ENCODE data around the gene SKIC2.
"Not testable (repeated sequence)": the region's sequence is repeated elsewhere in the genome, so short reads cannot be mapped to it uniquely, and the experiment has no call there.

Gene SKIC2

DNA sequence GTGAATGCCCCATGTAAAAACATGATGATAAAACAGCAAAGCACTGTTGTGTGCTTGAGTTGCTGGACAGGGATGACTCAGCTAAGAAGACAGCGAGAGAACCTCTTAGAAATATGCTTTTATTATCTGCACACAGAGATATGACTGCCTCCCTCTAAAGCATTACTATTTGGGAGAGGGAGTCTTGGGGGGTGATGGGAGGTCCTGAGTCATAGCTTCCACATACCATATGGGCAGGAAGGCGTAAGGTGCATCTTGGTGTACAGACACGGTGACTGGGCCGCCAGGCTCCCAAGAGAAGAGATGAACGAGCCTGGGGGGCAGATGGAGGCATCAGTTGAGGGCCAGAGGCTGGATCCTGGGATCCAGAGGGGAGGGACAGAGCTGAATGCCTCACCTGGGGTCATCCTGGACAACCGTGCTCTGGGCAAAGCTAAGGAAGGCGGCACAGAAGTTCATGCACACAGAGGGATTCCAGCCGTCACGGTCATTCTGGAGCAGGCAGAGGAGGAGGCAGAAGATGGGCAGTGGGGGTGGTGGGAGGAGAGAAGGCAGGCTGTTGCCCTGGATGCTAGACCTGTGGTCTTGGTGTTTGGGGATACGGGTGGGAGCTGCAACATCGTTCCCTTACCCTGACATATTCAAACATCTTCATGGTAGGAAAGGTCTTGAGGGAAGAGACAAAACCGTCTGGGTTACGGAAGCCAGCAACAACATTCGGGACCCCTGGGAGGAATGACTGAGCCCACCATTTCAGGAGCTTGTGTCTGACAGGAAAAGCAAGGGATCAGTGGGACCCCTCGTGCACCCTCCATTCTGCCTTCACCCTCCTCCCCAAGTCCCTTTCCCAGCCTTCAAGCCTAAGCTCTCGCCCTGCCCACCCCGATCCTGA, 11.0 kb downstream of the SKIC2 start:
- H3K4me3 ChIP-seq (ENCODE audit: low read length): no peak overlapping the region; the same call in 1 of the 2 replicates
- TF ChIP-seq ZNF274 (IDR thresholded peaks at IDR 0.05; ENCODE audit: low read depth, low read length): no peak

DNA sequence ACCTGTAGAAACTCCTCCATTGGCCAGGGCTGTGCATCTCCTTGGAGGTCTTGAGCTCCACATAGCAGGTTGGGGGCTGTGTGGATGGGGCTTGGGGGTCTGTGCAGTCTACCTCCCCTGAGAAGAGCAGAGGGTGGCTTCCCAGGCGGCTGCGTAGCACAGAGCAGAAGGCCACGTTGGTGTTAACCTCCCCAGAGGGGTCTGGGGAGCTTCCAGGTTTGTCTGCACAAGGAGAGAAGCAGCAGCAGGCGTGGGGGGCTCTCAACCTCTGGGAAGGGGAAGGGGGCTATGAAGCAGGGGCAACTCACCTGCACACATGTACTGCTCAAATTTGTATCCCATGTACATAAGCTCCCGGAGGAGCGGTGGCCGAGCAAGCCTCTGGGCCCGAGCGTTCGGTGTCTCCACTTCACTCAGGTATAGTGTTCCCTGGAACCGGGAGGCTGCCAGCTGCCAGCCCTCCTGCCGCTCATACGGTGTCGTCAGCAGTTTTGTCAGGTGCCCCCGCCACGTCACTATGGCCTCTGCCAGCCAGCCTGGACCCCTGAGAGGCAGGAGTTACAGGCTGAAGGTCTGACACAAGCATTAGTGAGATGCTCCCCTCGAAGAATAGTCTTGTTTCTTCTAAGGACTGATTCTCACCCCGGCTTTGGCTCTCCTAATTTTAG, 11.8 kb downstream of the SKIC2 start:
- no peak for TF ChIP-seq ZNF274 (IDR thresholded peaks at IDR 0.05; ENCODE audit: low read depth, low read length)
- peak overlapping the region; percentile 83 for H3K4me3 ChIP-seq (ENCODE audit: low read length)

DNA sequence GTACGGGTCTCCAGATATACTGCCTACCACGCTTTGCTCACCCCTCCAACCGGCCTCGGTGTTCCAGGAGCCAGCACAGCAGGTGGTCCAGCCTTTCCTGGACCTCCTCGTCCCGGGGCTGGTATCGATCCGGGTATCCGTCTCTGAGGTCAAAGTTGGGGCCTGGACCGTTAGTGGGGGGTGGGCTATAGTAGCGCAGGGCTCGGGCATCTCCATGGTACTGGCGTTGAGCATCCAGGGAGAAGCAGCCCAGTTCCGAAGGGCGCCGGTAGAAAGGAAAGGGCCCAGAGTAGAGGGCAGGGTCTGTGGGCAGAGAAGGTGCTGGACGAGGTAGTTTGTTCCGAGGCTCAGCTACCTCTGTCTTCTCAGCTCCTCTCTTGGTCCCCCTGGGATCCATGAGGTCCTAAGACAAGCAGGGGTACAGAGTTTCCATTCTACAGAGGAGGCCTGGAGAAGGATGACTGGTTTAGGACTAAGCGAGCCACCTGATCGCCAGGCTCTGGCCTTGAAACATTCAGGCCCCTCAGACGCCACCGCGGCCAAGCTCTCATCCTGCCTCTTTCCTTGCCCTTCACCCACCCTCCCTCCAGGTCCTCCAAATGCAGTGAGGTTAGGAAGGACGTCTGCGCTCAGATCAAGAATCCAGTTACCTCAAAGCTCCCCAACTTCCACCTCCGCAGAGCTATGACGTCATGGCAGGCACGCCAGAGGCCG, 12.5 kb downstream of the SKIC2 start:
- no peak for TF ChIP-seq ZNF274 (IDR thresholded peaks at IDR 0.05; ENCODE audit: low read depth, low read length)
- H3K4me3 ChIP-seq (ENCODE audit: low read length): peak overlapping the region; percentile 83

DNA sequence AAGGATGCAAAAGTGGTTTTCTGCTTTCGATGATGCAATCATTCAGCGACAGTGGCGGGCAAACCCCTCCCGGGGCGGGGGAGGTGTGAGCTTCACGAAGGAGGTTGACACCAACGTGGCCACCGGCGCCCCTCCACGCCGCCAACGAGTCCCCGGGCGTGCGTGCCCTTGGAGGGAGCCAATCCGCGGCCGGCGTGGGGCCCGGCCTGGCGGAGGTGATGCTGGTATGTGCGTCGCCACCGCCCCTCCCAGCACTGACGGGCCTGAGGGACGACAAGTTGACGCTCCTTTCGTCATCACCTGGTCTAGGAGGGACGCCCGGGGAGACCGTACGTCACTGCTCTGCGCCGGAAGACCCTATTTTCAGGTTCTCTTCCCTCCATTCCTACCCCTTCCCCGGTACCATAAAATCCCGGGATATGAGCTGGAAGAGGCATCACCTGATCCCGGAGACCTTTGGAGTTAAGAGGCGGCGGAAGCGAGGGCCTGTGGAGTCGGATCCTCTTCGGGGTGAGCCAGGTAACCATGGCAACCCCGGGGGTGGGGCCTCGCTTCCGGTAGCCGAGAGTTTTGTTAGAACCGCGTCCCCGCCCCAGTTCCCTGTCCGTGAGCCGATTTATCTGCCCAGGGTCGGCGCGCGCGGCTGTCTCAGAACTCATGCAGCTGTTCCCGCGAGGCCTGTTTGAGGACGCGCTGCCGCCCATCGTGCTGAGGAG, 13.2 kb downstream of the SKIC2 start, which contains the start of gene DXO:
Gene DXO, minus strand, starts transcription at position 146 of the 716 bp plus-strand sequence. CDS start 463 bp downstream, outside the sequence.
- TF ChIP-seq ZNF274 (IDR thresholded peaks at IDR 0.05; ENCODE audit: low read depth, low read length): no peak
- H3K4me3 ChIP-seq (ENCODE audit: low read length): peak within 1 kb of the TSS; percentile 83

DNA sequence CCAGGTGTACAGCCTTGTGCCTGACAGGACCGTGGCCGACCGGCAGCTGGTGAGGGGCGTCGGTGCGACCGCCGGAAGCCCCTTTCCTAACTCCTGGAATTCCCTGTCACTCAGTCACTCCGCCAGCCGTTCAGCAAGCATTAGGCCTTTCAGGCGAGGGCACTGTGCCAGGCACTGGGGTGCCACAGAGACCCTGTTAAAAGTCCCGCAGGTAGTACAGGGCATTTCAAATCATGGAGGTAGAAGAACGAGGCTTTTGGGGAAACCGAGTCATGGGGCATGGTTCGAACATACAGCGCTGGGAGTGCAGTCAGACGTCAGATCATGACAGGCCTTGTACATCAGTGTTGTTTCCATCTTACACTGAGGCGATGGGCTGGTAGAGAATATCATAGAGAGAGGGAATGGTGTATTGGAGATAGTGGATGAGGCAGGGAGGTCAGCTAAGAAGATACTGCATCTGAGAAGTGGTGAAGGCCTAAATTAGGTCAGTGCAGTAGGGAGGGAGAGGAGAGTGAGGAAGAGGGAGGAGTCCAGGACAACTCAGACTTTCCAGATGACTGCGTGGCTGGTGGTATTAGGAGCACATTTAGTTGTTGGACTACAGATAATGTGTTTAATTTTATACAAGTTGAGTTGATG, 13.9 kb downstream of the SKIC2 start:
- no peak for TF ChIP-seq ZNF274 (IDR thresholded peaks at IDR 0.05; ENCODE audit: low read depth, low read length)
- H3K4me3 ChIP-seq (ENCODE audit: low read length): peak overlapping the region; percentile 83

DNA sequence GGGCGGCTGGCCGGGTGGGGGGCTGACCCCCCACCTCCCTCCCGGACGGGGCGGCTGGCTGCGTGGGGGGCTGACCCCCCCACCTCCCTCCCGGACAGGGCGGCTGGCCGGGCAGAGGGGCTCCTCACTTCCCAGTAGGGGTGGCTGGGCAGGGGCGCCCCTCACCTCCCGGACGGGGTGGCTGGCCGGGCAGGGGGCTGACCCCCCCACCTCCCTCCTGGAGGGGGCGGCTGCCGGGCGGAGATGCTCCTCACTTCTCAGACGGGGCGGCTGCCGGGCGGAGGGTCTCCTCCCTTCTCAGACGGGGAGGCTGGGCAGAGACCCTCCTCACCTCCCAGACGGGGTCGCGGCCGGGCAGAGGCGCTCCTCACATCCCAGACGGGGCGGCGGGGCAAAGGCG, 17.1 kb downstream of the SKIC2 start:
- not testable (repeated sequence) for H3K4me3 ChIP-seq (ENCODE audit: low read length)

DNA sequence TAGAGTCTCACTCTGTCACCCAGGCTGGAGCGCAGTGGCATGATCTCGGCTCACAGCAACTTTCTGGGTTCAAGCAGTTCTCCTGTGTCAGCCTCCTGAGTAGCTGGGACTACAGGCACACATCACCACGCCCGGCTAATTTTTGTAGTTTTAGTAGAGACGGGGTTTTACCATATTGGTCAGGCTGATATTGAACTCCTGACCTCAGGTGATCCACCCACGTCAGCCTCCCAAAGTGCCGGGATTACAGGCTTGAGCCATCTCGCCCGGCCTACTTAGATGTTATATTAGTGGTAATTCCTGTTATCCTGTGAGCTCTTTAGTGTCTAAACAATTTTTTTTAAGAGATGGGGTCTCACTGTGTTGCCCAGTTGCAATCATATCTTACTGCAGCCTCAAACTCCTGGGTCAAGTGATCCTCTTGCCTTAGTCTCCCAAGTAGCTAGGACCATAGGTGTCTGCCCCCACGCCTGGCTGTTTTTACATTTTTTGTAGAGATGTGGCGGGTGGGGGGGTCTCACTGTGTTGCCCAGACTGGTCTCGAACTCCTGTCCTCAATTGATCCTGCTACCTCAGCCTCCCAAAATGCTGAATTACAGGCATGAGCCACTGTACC, 18.9 kb downstream of the SKIC2 start:
- TF ChIP-seq ZNF274 (IDR thresholded peaks at IDR 0.05; ENCODE audit: low read depth, low read length): no peak
- H3K4me3 ChIP-seq (ENCODE audit: low read length): no peak overlapping the region

DNA sequence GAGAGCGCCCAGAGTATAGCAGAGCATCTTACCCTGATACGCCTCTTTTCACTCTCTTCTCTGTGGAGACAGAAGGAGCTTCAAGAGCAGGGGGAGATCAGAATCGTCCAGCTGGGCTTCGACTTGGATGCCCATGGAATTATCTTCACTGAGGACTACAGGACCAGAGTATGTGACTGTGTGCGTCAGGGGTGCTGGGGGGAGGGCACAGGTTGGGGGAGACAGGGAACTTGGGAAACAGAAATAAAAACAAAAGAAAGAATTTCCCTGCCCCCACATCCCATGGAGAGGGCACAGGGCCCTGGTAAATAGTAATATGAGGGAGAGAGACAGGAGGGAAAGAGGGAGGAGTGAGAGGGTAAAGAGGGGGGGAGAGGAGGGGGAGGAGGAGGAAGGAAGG, 19.9 kb downstream of the SKIC2 start:
- H3K4me3 ChIP-seq (ENCODE audit: low read length): no peak overlapping the region
- no peak for TF ChIP-seq ZNF274 (IDR thresholded peaks at IDR 0.05; ENCODE audit: low read depth, low read length)

DNA sequence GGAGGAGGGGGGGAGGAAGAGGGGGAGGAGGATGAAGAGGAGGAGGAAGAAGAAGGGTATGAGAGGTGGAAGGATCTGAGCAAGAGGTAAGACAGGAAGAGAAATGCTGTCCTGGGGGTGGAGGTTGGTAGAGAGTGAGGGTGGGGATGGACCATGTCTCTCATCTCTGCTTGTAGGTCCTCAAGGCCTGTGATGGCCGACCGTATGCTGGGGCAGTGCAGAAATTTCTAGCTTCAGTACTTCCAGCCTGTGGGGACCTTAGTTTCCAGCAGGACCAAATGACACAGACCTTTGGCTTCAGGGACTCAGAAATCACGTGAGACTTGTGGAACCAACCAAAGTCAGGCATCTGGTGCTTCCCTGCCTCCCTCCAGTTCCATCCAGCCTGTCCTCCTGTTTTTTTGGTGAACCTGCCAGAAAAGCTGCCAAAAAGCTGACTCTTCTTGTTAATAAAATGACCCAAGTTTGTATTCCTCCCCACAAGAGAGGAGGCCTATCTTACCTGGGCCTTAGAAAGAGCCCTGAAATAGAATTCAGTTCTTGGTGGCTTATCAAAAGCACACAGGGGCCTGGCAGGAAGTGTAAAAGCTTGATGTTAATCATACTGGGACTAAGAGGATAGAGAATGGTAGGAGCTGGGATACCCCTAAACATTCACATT, 20.4 kb downstream of the SKIC2 start:
- no peak overlapping the region for H3K4me3 ChIP-seq (ENCODE audit: low read length)
- no peak for TF ChIP-seq ZNF274 (IDR thresholded peaks at IDR 0.05; ENCODE audit: low read depth, low read length)

DNA sequence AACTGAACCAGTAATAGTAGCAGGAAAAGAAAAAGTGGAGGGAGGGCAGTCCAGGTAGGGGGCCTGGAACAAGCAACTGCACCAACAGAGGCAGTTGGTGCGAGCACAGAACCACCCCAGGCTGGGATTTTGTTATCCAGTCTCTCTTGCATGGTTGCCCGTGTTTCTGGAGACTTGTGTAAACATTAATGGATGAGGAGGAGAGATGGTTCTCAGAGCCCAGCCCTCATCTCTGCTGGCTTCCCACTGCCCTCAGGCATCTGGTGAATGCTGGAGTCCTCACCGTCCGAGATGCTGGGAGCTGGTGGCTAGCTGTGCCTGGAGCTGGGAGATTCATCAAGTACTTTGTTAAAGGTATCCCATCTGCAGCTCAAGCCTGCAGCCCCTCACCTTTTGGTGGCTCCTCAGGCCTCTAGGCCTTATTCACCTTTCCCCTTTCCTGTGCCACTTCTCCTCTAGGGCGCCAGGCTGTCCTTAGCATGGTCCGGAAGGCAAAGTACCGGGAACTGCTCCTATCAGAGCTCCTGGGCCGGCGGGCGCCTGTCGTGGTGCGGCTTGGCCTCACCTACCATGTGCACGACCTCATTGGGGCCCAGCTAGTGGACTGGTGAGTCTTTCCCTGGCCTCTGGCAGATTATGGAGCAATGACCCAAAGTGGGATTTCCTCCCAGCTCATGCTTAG, 21.4 kb downstream of the SKIC2 start:
- not testable (repeated sequence) for H3K4me3 ChIP-seq (ENCODE audit: low read length)

DNA sequence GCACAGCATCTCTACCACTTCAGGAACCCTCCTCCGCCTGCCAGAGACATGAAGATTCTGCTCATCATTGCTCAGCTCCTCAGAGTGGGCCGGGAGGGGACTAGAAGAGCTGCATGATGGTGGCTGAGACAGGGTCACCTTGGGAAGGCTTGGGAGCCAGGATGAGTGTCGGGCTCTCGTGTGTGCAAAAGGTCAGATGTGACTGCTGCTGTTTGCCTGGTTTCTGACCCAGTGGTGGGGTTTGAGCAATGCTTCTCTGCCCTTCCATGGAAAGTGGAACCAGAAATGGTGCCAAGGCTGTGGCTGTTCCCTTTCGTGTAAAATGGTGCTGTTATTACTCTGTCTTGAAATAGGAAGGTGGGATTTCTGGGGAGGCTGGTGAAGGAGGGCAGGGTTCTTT, 22.0 kb downstream of the SKIC2 start:
- H3K4me3 ChIP-seq (ENCODE audit: low read length): not testable (repeated sequence)

DNA sequence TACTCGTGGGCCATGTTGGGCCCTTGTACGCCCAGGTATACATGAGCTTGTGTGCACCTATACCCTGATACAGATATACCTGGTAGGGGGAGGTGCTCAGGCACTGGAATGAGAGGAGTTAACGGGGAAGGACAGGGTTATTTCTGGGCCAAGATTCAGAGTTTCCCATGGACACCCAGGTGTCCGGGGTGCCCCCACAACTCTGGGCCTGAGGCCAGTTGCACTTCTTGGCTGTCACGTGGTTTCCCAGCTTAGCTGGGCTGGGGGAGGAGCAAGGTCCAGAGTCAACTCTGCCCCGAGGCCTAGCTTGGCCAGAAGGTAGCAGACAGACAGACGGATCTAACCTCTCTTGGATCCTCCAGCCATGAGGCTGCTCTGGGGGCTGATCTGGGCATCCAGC, 22.8 kb downstream of the SKIC2 start, which contains the start of gene C4A:
Gene C4A, plus strand, starts transcription at position 314 of the 400 bp plus-strand sequence. Its CDS starts 51 bp downstream, at position 365.
- not testable (repeated sequence) for H3K4me3 ChIP-seq (ENCODE audit: low read length)

DNA sequence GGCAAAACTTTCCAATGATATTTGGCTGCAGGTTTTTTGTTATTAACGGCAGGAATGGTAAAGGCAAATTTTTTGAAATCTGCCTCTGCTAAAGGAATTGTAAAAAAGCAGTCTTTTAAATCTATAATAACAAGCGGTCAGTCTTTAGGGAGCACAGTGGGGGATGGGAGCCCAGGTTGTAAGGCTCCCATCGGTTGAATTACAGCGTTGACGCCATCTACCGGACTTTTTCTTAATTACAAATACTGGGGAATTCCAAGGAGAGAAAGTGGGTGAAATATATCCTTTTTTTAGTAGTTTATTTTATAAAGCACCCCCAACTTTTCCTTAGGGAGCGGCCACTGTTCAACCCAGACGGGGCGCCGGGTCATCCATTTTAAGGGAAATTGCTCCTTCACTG, 30.4 kb downstream of the SKIC2 start:
- H3K4me3 ChIP-seq (ENCODE audit: low read length): not testable (repeated sequence)

DNA sequence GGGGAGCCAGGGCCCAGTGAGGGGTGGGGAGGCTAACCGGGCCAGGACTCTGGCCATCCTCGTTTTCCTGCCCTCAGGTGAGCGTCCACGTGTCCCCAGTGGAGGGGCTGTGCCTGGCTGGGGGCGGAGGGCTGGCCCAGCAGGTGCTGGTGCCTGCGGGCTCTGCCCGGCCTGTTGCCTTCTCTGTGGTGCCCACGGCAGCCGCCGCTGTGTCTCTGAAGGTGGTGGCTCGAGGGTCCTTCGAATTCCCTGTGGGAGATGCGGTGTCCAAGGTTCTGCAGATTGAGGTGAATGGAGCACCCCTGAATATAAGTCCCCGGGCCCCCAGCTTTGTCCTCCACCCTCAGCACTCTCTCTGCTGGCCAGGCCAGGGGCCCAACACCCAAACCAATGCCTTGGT, 35.4 kb downstream of the SKIC2 start:
- not testable (repeated sequence) for H3K4me3 ChIP-seq (ENCODE audit: low read length)

DNA sequence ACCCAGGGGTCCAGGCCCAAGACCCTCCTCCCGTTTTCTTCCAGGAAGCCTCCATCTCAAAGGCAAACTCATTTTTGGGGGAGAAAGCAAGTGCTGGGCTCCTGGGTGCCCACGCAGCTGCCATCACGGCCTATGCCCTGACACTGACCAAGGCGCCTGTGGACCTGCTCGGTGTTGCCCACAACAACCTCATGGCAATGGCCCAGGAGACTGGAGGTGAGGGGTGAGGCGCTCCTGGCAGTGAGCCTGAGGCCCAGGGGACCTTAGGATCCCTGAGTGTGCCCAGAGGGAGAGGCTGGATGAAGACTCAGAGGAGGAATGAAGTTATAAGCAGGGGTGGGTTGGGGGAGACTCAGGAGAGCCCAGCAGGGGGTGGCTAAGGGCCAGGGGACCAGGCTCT, 37.4 kb downstream of the SKIC2 start:
- H3K4me3 ChIP-seq (ENCODE audit: low read length): not testable (repeated sequence)

DNA sequence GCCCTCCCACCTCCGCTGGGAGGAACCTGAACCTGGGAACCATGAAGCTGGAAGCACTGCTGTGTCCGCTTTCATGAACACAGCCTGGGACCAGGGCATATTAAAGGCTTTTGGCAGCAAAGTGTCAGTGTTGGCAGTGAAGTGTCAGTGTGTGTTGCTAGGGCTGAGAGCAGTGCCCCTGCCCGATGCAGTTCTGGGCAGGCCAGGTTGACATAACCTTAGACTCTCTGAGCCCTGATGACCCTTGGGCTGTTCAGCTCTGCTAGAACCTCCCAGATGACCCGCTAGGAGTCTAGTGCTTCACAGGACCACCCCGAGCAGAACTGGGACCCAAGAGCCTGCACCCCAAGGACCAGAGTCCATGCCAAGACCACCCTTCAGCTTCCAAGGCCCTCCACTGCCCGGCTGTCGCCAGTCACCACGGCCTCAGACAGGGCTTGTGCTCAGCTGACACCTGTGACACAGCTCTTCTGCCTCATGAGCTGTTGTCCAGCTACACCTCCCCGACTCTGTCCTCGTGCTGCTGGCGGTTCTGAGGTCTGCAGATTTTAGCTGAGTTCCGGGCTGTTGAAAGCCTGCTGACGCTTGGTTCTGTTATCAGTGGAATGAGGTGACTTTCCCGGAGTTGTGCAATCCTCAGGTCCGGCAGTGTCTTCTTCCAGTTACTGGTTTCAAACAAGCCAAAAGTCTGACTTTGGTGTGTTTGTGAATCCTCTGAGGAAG, 43.7 kb downstream of the SKIC2 start:
- H3K4me3 ChIP-seq (ENCODE audit: low read length): not testable (repeated sequence)

DNA sequence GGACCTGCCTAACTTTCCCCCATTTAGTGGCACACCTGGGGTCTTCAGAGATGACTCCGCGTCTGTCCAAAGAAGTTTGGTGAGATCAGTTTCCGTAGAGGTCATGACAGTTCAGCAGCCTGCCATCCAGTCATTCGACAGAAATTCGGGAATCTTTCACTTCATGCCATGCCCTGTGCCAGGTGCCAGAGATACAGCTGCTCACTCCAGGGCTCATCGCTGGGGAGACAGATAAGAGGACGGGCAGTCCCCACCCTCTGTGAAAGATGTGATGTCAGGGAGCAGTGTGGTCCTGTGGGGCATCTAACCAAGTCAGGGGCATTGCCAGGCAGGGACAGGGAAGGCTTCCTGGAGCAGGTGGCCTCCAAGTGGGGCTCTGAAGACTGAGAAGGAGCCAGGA, 44.3 kb downstream of the SKIC2 start:
- not testable (repeated sequence) for H3K4me3 ChIP-seq (ENCODE audit: low read length)

Data from GM08714 (cell line).